CD4-positive, alpha-beta T cell treated with Interleukin-4 for 1 hour (primary cell): ENCODE measurements around the gene MYLK.
A peak's percentile ranks its signal among the peaks of the same experiment; 100 is the strongest.
"Not testable (repeated sequence)": the region's sequence is repeated elsewhere in the genome, so short reads cannot be mapped to it uniquely, and the experiment has no call there.

Source experiments
- DNase-seq, 2 donors: peaks; one replicate each; pipeline ENCODE4 v3.0.0-alpha.2; 2020 to 2022

Gene MYLK, protein sequence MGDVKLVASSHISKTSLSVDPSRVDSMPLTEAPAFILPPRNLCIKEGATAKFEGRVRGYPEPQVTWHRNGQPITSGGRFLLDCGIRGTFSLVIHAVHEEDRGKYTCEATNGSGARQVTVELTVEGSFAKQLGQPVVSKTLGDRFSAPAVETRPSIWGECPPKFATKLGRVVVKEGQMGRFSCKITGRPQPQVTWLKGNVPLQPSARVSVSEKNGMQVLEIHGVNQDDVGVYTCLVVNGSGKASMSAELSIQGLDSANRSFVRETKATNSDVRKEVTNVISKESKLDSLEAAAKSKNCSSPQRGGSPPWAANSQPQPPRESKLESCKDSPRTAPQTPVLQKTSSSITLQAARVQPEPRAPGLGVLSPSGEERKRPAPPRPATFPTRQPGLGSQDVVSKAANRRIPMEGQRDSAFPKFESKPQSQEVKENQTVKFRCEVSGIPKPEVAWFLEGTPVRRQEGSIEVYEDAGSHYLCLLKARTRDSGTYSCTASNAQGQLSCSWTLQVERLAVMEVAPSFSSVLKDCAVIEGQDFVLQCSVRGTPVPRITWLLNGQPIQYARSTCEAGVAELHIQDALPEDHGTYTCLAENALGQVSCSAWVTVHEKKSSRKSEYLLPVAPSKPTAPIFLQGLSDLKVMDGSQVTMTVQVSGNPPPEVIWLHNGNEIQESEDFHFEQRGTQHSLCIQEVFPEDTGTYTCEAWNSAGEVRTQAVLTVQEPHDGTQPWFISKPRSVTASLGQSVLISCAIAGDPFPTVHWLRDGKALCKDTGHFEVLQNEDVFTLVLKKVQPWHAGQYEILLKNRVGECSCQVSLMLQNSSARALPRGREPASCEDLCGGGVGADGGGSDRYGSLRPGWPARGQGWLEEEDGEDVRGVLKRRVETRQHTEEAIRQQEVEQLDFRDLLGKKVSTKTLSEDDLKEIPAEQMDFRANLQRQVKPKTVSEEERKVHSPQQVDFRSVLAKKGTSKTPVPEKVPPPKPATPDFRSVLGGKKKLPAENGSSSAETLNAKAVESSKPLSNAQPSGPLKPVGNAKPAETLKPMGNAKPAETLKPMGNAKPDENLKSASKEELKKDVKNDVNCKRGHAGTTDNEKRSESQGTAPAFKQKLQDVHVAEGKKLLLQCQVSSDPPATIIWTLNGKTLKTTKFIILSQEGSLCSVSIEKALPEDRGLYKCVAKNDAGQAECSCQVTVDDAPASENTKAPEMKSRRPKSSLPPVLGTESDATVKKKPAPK (N-terminal part only)

DNA sequence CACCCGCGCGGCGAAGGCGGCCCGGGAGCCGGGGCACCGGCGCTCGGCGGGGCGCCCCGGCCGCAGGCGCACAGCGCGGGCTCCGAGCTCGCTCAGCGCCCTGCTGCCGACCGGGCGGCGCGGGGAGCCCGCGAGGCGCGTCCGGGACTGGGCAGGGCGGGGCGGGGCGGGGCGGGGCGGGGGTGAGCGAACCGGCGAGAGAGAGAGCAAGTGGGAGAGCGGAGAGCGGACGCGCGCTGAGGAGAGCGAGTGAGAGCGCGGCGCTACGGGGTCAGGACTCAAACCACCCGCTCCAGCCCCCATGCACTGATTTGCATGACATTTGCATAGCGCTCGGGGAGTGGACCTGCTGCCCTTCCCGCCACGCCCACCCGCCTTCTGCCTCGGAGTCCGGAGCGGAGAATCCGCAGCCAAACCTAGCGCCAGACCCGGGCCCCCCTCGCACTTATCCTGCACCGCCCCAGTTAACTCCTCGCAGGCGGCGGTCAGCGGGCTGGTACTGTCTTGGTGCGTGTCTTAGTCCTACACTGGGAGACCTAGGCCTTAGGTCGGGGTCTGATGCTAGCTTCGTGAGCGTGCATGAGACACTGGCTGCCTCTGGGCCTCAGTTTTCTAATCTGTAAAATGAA, at the start of gene MYLK:
Gene MYLK, minus strand, starts transcription at position 130 of the 629 bp plus-strand sequence. CDS start 90,491 bp downstream, outside the sequence.
- DNase-seq: peak; percentile 24 to 37

DNA sequence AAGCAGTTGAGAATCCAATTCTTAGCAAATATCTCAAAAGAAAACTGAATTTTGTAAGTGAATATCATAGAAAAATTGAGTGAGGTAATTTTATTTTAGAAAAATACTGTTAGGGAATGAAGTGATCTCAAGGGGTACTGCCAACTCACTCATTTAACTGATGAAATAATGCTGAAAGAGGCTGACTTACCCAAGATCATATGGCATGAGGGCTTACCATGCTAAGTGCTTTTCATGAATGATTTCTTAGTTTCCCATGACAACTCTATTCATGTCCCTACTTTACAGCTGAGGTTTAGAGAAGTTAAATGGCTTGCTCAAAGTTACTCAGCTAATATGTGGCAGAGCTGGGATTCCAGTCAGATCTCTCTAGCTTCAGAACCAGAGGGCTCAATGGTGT, 46.3 kb upstream of the MYLK start:
- no peak for DNase-seq

DNA sequence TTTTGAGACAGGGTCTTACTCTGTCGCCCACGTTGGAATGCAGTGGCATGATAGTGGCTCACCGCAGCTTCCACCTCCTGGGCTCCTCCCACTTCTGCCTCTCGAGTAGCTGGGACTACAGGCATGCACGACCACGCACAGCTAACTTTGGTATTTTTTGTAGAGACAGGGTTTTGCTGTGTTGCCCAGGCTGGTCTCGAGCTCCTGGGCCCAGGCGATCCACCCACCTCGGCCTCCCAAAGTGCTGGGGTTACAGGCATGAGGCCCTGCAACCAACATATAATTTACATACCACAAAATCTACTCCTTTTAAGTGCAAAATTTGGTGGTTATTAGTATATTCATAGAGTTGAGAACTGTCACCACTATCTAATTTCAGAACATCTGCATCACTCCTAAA, 45.2 kb upstream of the MYLK start:
- DNase-seq: no peak

DNA sequence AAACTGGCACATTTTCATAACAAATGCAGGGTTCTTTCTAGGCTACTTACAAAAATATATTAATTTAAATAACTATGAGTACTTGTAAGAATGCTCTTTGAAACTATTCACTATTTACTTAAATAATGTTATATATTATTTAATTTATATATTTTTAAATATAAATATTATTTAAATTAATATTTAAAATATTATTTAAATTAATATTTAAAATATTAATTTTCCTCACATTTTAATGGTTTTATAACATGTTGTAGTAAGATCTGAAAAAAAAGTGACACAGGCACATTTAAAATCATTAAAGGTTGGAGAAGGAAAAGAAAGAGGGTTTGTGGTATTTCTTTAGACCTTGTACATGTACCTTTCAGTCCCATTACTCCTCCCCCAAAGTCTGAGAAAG, 42.3 kb upstream of the MYLK start:
- no peak for DNase-seq

DNA sequence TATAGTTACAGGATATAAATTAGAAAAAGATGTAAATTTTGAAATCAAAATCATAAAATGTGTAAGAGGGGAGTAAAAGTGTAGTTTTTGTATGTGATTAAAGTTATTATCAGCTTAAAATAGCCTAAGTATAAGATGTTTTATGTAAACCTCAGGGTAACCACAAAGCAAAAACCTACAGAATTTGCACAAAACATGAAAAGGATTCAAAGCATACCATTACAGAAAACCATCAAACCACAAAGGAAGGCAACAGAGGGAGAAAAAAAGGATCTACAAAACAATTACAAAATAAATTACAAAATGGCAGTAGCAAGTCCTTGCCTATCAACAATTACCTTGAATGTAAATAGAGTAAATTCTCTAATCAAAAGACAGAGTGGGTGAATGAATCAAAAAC, 36.7 kb upstream of the MYLK start:
- no peak for DNase-seq

DNA sequence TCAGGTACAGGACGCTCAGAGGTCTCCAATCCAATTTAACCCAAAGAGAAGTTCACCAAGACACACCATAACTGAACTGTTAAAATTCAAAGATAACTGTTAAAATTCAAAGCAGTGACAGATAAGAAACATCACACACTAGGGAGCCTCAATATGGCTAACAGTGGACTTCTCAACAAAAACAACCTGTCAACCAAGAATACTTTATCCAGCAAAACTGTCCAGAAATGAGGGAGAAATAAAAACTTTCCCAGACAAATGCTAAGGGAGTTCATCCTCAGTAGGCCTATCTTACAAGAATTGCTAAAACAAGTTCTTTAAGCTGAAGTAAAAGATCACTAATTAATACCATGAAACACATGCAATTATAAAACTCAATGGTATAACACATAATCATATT, 36.3 kb upstream of the MYLK start:
- no peak for DNase-seq

DNA sequence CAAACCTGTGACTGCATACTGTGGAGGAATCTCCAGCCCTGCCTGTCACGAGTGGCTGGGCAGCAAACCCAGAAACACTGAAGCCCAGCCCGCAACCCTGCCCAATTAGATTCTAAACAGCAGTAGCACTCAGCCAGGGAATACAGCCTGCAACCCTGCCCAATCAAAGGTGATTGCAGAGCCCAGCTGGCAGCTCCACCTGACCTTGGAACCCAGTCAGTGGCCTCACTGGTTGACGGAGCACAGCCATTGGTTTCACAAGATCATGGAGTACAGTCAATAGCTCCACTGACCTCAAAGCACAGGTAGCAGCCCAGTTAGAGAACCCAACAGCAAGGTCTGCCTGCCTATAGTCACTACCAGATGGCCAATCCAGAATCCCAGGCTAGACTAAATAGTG, 35.2 kb upstream of the MYLK start:
- DNase-seq: no peak

DNA sequence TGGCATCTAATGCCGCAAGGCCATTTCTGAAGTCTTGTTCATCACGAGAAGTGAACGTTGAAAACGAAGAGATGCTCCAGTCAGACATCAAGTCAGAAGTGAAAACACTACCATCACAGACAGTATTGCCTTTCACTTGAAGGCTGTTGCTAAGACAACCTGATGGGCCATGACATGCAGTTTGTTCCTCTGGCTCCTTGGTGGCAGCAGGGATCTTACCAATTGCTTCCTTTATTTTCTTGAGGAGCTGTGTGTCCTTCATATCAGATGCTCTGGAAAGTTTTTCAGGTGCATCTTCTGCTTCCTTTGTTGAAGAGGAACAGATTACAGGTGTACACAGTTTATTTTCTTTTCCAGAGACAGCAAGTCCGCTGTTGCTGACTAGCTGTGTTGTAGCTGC, 30.7 kb upstream of the MYLK start:
- no peak for DNase-seq

DNA sequence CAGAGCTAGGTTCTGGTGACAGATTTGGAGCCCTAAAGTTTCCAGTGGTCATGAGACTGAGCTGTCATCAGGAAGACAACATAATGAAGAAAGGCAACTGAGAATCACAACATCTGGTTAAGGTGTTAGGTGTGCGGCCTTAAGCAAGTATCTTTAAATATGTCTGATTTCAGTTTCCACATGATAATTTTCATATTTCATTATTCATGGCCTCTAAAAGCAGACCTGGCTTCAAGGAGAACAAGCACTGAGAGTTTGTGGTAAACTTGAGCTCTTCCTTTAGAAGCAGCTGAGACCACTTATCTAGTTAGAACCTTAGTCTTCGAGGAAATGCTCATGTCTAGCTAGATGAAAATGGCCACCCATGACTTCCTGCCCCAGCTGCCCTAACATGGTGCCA, 25.7 kb upstream of the MYLK start:
- no peak for DNase-seq

DNA sequence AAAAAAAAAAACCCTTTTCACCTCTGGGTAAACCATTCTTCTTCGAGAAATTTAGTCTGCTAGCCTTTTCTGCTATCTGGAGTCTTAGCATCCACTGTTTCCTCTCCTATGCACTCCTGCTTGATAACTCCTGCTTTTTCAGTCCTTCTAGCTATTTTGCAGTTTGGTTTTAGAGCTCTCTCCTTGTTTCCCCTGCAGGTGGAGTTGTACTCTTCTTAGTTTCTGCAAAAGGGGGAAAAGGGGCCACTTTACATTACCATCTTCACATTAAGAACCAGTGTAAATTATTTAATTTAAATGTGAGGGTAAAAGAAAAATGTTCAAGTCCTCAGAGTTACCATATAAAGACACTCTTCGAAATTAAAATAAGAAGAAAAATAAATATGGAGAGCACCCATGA, 23.6 kb upstream of the MYLK start:
- DNase-seq: no peak

DNA sequence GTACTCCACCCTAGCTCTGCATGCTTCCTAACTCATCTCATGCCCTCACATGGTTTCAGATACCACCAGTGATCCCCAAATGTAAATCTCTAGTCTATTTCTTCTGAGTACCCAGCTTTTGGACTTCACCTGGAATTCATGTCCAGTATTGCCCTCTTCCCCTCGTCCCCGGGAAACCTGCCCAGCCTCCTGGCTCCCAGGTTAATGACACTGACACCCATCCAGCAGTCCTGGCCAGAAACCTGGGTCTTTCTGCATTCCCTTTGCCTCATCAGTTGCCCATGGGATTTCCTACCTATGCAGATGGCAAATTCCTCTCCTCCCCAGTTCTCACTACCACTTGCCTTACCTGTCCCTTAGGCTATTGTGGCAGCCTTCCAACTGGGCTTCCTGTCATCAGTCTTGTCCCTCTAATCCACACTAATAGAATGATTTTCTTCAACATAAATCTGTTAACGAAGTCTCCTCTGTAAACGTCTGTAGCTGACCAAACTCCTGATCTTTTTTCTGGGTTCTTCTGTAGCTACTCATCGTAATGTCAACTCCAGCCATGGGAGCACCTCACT, 15.3 kb upstream of the MYLK start:
- DNase-seq: no peak

DNA sequence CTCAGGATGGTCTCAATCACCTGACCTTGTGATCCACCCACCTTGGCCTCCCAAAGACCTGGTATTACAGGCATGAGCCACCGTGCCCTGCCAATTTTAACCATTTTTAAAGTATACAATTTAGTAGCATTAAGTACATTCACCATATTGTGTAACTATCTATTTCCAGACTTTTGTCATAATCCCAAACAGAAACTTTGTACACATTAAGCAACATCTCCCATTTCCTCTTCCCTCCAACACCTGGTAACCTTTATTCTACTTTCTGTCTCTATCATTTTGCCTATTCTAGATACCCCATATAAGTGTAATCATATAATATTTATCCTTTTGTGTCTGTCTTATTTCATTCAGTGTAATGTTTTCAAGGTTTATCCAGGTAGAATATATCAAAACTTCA, 8.9 kb upstream of the MYLK start:
- DNase-seq: no peak

DNA sequence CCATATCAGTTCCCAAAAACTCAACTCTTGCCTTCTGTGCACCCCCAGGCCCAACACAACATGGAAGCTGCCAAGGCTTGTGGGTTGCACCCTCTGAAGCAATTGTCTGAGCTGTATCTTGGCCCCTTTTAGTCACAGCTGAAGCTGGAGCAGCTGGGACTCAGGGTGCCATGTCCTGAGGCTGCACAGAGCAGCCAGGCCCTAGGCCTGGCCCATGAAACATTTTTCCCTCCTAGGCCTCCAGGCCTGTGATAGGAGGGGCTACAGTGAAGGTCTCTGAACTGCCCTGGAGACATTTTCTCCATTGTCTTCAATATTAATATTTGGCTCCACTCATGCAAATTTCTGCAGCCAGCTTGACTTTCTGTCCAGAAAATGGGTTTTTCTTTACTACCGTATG, 8.1 kb upstream of the MYLK start:
- no peak for DNase-seq

DNA sequence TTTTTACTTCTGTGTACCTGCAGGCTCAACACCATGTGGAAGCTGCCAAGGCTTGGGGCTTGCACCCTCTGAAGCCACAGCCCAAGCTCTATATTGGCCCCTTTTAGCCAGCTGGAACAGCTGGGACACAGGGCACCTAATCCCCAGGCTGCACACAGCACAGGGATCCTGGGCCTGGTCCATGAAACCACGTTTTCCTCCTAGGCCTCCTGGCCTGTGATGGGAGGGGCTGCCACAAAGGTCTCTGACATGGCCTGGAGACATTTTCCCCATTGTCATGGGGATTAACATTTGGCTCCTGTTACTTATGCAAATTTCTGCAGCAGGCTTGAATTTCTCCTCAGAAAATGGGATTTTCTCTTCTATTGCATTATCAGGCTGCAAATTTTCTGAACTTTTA, 6.9 kb upstream of the MYLK start:
- not testable (repeated sequence) for DNase-seq

DNA sequence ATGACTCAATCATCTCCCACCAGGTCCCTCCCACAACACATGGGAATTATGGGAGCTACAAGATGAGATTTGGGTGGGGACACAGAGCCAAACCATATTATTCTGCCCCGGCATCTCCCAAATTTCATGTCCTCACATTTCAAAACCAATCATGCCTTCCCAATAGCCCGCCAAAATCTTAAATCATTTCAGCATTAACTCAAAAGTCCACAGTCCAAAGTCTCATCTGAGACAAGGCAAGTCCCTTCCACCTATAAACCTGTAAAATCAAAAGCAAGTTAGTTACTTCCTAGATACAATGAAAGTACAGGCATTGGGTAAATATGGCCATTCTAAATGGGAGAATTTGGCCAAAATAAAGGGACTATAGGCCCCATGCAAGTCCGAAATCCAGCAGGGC, 6.0 kb upstream of the MYLK start:
- not testable (repeated sequence) for DNase-seq

DNA sequence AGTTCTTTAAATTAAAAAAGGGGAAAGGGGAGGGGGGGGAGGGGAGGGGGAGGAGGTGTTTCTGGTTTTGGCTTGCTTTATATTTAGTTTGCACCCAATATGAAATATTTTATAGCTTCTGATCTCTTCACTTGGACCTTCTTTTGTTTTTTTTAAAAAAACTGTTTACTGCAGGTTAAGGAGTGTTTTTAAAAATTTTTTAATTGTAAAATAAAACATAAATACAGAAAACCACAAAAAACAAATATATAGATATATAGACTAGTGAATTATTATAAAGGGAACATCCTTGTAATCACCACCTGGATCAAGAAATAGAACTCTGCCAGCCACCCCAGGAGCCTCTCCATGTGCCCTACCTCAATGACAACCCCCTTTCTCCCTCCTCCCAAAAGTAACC, 861 bp upstream of the MYLK start:
- no peak for DNase-seq

DNA sequence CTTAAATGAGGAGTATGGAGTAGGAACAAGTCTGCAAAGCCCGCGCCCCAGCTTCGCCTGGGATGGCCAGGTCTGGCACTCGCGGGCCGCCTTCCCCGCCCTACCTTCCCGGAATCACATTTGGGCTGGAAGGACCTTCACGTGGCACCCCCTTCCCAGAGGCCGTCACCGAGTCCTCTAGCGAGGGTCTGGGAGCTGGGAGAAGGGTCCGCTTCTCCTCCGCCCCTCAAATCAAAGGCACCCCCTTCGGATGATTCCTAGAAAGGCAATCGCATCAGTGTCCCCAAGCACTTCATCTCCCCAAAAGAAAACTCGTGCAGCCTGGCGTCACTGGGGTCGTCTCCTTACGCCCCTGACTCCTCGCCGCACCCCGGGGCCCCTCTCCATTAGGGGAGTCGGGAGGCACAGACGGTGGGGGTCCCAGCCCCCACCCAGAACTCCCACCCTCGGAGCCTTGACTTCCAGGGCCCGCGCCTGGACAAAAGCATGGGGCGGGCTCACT, 380 bp downstream of the MYLK start:
- no peak for DNase-seq

DNA sequence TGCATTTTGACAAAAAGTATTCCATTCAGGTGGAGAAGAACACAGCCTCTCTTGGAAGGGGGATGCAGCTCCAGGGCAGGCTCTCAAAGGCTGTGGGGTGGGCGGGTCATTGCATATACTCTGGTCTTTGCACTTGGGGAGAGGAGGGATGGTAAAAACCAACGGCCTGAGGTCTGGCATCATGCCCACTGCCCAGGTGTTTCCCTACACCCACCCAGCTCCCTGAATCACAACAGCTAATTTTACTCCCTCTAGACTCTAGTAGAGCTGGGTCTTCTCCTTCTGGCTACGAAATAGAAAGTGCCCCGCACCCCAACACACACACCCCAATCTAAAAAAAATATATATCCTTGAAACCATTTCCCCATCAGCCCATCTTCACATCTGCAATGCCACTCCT, 1.0 kb downstream of the MYLK start:
- no peak for DNase-seq

DNA sequence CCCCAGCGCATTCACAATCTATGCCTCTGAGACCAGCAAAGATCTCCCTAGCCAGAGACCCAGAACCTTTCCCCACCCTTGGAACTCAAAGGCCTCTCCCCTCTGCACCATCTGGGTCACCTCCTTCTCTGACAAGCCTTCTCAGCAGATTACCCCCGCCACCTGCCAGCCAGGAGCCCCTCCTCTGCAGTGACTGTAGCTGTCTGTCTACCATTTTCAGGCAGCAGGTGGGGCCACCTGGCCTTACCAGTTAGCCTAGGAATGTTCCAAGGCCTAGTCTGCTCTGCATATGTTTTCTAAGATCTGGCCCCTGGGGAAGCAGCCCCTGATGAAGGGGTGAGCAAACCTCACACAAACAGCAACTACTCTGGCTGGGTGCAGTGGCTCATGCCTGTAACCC, 2.4 kb downstream of the MYLK start:
- no peak for DNase-seq

DNA sequence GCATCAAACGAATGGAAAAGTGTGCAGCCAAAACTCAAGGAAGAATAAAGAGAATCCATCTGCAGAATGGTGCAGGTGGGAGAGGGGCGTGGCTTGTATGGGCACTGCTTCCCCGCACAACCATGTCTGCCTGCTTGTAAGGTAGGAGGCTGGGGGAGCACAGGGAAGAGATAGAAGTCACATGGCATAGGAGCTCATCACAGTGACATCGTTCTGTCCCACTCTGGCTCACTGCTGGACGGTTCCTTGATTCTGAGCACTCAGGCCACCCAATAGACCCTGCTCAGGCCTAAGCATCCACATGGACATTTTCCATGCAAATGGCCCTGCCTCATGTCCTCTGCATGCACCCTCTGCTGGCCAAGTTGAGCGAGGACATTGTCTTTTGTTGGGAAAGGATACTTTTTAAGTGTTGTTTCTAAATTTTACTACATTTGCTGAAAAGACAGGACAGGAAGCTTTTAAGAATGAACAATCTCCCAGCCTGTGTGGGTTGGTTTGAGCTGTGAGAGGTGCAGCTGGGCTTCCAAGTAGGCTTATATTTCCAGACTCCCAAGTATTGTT, 3.1 kb downstream of the MYLK start:
- no peak for DNase-seq

DNA sequence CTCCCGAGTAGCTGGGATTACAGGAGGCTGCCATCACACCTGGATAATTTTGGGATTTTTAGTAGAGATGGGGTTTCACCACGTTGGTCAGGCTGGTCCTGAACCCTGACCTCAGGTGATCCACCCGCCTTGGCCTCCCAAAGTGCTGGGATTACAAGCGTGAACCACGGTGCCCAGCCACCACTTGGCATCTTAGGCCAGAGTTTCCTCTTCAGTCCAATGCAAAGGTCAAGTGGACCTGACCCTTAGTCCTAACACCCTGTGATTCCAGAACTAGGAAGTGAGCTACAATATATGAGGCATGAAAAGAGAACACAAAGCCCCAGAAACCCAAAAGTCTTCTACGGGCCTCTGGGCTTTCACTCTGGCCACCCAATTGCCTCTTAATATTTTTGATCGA, 5.3 kb downstream of the MYLK start:
- DNase-seq: no peak

DNA sequence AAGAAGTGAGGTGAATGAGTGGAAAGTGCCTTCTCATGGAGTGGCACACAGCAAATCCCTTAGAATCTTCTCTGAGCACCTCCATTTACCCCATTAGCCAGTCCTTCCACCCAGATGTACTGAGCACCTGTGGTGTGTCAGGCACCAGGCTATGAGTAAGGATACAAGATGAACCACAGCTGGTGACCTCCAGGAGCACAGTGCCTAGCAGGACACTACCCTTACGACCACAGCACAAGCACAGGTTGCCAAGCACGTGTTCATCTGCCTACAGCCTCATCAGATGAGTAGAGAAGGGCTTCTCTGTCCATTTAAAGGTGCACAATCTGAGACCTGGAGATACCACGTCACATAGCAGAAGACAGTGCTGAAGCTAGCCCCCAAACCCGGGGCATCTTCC, 6.2 kb downstream of the MYLK start:
- no peak for DNase-seq
